ENCODE results near the gene NAT8L.

NAT8L gene

DNA sequence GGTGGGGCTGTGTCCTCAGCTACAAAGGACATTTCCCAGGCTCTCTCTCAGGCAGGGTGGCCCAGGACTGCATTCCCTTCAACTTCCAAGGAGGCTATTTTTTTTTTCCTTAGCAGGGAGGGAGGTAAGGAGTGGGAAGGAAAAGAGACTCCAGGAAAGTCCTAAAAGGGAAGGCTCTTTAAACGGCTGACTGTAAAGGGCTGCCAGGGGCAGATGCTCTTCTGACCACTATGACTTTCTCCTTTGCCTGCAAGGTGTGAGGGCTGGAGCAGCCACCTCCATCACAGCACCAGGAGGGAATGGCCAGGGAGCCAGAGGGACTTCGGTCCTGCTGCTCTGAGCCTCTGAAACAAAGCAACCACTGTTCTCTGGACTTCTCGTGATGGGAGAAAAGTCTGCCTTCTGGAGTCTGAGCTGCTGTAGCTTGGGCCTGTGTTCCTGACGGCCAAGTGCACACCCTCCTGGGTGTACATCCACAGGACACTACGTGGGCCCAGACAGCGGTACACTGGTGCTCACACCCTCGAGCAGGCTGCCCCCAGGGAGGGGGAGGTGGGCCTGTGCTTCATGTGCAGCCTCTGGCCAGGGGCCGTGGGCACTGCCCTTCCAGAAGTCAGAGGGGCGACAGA is 17.9 kb downstream of the NAT8L start:
- no peak for DNase-seq

DNA sequence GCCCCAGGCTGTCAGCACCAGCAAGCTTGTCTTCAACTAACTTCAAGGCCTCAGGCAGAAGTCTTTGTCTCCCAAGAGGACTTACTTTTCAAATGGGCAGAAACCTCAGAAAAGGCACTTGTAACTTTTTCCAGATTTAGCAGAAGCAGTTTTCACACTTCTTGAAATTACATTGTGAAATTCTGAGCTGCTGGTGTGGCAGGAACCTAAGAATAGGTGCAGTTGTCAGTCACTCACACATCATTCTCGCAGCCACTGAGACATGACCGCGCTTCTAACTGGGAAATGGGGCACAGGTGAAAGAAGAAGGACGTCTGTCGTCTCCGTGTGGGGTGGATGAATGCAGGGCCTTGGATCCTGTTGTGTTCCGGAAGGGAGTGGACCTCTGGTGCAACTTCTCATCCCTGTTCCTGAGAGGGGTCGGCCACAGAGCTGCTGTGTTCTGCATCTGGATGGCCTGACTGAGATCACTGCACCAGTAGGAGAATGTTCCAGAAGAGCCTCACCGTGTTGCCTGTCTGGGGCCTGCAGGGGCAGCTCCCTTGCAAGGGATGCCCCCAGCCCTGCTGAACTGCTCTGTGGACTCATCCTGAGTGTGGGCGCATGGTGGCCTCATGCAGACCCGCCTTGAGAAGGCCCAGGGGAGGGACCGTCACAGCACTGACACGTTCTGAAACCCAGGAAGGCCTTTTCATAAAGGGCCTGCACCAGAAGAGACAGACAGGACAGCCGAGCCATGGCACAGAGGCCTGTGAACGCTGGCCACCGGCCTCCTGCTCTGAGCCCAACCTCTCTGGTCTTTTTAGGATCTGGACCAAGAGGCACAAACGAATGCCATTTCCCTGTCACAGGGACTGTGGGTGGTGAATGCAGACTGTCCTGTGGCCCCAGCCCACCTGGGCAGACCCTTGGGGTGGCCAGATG is 18.7 kb downstream of the NAT8L start:
- no peak for DNase-seq

DNA sequence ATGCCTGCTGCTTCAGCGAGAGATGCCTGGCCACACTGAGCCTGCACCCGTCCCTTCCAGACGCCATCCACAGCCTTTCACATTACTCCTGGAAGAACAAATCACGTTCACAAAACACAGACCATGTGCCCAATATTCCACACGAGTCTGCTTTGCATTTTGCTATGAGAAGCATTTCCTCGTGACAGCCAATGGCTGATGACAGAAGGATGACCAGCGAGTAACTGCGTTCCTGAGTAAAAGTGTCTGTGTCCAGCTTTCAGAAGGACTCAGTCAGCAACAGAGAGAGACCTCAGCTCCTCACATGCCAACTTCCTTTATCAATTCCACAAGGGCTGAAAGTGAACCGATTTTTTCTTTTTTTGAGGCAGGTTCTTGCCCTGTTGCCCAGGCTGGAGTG is 19.5 kb downstream of the NAT8L start:
- no peak for DNase-seq

DNA sequence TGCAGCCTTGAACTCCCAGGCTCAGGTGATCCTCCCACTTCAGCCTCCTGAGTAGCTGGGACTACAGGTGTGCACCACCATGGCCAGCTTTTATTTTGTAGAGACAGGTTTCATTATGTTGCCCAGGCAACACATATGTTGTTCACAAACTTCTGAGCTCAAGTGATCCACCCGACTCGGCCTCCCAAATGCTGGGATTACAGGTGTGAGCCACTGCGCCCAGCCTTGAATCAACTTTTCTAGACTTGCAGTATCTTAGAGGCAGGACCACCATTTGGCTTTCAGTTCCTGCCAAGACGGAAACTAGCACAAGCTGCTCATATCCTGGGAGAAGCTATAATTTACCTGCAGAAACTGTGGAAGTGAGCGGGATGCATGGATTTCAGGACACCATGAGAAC is 19.9 kb downstream of the NAT8L start:
- DNase-seq: no peak

DNA sequence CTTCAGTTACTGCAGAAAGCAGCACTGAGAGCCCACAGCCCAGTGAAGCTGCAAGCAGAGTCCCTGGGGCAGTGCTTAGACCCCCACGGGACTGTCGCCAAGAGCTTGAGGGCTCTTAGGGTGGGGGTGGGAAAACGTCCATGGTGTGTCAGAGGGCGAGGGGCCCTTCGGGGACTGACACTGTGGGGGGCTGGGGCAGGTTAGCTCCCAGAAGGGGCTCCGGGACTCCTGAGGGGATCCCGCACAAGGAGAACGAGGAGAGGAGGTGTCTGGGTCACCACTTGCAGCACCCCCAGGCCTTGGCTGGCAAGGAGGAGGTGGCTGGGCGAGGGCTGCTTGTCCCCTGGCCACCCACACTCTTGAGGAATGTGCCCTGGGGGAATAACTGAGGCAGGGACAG is 20.8 kb downstream of the NAT8L start:
- no peak for DNase-seq

DNA sequence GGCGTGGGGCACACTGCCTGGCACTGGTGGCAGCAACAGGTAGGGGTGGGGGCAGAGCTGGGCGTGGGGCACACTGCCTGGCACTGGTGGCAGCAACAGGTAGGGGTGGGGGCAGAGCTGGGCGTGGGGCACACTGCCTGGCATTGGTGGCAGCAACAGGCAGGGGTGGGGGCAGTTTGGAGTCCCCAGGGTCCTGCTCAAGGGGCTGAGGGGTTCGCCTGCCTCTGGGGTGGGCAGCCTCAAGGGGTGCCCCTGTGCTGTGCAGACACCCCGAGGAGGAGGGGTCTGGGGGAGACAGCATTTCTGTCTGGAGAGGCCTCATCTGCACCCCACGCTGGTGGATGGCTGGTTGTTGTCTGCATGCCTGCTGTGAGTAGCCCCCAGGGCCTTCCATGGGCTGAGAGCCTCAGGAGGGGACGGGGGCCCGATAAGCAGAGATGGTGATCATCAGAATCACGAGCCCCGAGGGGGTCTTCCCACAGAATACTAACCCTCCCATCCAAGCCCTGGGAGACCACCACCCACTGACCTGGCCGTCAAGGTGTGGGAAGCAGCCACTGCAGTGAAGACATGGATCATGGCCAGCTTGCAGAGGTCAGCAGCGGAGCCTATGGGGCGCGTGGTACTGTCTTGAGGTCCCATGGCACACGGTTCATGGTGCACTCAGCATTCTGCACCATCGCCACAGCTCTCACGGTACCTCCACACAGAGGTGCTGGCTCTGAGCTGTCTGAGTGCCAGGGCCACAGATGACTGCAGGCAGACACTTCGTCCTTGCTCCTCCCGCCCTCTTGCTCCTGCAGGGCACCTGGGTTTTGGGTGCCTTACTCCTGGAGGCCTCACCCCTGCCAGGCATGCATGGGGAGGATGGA is 21.5 kb downstream of the NAT8L start:
- no peak for DNase-seq

DNA sequence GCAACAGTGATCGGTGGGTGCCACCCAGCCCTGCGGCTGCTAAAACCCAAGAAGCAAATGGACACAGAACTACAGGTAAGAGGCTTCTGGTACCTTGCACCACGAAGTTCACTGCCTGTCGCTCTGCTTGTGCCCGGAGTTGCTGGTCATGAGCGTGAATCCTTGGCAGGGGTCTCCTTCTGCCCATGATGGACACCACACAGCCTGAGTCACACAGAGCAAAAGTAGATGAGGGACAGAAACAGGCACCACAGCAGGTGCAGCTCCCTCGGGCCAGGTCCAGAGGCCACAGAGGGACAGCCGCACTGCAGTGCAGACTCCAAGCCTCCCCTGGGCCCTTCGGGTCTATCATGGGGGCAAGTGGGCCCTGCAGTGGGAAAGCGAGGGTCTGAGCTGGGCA is 22.4 kb downstream of the NAT8L start:
- DNase-seq: no peak

DNA sequence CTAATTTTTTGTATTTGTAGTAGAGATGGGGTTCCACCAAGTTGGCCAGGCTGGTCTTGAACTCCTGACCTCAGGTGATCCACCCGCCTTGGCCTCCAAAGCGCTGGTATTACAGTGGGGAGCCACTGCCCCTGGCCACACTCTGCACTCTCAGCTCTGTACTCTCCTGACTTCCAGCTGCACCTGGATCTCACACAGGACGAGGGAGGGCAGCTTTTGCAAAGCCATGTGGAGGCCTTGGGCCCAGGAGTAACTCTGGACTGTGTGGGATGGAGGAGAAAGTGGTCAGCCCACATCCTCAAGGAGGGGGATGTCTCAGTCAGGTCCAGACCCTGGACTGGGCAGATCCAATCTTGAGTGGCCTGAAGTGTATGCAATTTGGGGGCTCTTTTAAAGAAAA is 23.0 kb downstream of the NAT8L start:
- DNase-seq: no peak

DNA sequence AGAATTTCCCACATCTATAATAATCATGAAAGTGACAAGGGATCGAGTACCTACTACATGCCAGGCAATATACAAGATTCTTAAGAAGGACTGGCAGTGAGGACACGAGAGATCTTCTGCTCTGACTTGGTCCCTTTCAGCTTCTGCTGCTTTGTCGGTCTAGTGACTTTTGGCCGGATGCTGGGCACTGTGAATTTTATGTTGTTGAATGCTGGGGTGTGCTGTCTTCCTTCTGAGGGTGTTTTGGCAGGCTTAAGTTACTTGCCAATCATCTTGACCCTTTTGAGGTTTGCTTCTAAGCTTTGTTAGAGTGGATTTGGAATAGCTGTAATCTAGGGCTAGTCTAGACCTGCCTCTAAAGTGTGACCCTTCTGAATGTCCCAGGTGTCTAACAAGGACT is 23.5 kb downstream of the NAT8L start:
- DNase-seq: no peak

DNA sequence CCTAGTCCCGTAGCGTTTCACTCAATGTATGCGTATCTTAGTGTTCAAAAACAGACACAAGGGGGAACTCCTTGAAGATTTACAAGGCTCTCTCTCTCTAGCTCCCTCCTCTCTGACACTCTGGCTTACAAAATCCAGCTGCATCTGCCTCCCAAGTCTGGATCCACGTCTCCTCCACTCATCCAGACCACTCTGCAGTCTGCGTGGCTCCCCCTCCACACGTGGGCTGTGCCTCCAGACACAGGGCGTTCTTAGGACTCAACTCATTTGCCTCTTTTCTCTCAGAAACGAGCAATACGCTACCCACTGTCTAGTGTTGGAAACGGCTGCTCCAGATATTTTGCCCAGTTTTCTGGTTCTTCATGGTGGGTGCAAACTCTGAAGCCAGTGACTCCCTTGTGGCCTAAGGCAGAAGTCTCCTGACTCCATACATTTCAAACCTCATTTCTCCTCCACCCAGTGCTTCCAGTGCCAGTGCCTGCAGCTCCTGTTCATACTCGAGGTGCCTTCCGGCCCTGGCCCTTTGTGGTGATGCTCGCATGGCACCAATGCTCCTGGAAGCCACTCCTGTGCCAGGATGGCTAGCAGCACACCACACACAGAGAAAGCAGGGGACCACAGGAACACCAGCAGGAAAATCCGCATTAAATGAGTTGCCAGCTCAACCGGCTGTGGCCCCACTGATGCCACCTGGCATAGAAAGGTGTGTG is 24.1 kb downstream of the NAT8L start:
- DNase-seq: no peak

DNA sequence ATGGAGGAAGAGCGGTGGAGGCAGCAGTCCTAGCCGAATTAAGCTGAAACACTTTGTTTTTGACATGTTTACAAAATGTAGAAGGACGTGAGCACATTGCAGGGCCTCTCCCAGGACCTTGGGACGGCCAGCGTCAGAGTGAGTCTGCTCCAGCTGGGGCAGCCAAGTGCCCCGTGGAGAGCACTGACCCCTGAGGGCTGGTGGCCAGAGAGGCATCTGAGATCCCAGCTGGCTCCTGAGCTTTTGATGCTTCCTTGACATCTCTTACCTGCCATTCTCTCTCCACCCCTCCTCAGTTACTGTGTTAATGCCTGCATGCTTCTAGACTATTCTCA is 24.7 kb downstream of the NAT8L start:
- no peak for DNase-seq

DNA sequence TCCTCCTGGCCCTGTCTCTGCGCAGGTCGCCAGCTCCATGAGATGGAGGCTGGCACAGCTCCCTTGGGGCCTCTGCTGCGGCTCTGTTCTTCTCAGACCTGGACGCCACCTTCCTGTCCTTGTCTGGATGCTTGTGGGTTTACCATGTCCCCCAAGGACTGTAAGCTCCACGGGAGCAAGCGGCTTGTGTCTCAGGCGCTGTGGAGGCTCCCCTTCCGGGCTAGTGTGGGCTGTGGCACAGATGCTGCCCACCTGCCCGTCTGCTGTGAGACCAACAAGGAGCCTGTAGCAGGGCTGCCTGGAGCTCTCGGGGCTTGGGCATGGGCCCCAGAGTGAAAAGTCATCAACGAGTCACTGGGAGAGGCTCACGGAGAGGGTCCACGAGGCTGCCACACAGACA is 25.2 kb downstream of the NAT8L start:
- no peak for DNase-seq

DNA sequence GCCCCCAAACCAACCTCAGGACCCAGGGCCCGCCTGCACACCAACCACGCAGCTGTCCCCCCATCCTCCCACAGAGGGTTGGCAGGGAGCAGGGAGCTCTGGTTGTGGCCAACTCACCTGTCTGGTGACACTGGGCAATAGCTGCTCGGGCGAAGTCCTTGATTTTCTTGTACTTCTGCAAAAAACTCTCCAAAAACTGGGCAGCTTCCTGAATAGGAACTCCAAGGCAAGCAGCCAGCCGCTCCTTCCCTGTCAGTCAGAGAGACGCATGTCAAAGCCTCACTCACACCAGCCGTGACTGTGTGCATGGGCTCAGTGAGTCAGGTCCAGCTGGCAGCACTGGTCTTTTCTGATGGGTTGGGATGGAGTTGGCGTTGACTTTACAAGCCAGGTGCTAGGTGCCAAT is 26.4 kb downstream of the NAT8L start:
- DNase-seq: no peak

DNA sequence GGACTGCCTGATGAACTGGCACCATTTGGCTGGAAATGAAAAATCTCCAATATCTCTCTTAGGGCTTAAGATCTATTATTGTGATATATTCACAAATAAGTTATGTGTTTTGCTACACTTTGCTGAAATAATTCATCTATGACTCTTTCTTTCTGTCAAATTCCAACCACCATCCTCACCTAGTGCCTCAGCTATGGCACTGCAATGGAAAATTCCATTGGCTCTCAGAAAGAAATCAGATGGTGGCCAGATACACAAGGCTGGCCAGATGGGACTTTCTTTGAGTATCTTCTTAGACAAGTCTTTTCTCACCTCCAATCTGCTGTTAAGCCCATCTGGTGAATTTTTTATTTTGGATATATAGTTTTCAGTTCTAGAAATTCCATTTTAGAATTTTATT is 28.0 kb downstream of the NAT8L start:
- DNase-seq: no peak

DNA sequence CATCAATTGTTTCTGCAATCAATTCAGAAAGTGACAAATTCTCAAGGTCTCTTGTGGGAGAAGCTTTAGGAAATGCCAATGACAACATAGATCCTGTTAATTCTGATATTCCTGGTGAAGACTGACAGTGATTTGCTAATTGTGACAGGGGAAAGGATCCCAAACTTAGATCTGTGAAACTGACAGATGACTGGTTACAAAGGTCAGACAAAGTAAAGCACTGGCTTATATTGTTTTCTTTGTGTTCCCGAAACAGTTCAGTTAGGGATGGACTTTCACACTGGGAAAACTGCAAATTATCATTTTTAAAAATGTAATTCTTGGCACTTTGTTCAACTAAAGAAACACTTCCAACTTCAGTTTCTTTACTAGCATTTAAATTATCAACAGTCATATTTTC is 30.1 kb downstream of the NAT8L start:
- DNase-seq: no peak

DNA sequence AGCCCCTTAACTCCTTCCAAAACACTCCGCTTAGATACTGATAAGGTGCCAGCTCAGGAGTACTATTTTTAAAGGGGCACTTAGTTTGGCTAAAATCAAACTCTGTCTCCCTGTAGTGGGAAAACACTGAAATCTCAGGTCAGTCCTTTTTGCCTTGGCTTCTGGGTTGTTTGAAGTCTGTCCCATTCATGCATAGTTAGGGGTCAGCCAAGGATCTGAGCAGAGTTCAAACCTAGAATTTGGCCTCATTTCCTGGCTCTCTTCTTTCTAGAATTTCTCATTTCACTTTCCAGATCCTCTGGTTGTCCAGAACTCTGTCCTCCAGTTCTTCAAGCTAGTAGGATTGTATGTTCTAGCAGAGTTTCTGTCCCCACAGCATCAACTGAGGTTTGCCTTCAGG is 31.5 kb downstream of the NAT8L start:
- no peak for DNase-seq

DNA sequence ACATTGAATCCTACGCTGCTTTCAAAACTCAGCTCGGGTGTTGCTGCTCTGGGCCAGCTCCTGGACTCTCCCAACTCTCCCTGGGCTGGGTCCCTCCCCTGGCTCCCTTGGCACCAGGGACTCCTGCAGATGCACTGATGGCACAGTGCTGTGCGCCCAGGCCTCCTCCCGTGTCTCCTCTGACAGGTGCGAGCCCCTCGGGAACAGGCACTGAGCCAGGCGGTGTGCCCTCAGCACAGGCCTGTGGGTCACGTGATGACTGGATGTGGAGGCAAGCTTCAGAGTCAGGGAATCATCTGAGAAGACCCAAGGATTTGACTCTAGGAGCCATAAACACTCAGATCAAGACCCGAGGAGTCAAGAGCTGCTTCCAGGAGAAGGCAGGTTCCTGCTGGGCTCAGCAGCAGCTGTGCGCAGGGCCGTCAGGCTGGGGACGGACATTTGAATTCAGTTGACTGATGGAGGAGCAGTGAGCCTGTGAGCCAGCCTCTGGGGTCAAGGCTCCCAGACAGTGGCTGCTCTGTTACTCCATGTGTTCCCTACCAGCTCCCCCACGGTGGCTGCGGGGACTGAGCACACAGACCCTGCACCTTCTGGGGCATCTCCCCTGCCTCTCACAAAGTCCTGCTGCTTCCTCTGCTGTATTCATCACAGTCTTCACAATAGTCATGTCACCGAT is 33.0 kb downstream of the NAT8L start:
- DNase-seq: peak in 1 of 2 experiments; percentile 10

DNA sequence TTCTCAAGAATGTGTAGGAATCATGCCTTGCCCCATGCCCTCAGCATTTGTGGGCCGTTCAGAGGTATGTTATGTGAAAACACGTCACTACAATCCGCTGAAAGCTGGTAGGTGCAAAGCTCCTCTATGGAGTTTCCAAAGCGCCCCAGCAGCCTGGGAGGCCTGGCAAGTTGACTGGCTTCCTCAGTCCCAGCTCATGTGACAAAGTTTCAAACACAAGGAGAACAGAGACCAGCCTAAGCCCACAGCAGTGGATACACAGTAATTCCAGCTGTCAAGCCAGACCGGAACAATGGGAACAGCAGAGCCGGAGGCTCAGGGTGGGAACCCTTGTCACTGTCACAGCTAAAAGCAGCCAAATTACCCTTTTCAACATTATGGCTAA is 33.5 kb downstream of the NAT8L start:
- no peak for DNase-seq

DNA sequence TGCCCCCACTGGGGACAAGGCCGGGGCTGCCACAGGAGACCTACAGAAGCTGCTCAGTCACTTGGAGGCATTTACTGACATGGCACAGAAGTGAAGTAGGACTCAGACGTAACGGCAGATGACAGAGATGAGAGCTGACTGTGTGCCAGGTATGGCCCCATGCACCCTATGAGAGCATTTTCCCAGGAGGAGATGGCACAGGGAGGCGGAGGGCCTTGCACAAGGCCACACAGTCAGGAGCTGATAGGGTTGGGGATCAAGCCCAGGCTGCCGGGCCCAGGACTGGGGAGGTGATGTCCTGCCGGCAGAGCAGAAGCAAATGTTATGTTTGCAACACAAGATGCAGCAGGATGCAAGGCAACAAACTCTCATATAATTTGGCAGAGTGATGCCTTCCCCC is 34.1 kb downstream of the NAT8L start:
- no peak for DNase-seq

DNA sequence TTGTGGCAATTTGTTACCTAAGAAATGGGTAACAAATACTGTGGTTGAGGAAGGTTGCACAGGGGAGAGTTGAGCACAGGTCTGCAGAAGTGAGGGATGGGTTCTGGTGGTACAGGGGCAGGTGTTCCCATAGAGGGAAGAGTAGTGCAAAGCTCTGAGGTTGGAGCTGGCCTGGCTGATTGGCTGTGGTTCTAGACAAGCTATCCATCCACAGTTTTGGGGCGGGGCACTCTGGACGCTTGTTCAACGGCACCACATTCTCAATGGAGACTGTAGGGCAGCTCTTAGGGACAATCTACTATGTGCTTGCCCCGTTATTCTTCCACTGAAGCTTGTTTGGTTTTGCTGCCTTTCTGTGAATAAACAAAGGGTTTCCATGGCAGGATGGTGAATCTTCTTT is 35.4 kb downstream of the NAT8L start:
- DNase-seq: no peak

DNA sequence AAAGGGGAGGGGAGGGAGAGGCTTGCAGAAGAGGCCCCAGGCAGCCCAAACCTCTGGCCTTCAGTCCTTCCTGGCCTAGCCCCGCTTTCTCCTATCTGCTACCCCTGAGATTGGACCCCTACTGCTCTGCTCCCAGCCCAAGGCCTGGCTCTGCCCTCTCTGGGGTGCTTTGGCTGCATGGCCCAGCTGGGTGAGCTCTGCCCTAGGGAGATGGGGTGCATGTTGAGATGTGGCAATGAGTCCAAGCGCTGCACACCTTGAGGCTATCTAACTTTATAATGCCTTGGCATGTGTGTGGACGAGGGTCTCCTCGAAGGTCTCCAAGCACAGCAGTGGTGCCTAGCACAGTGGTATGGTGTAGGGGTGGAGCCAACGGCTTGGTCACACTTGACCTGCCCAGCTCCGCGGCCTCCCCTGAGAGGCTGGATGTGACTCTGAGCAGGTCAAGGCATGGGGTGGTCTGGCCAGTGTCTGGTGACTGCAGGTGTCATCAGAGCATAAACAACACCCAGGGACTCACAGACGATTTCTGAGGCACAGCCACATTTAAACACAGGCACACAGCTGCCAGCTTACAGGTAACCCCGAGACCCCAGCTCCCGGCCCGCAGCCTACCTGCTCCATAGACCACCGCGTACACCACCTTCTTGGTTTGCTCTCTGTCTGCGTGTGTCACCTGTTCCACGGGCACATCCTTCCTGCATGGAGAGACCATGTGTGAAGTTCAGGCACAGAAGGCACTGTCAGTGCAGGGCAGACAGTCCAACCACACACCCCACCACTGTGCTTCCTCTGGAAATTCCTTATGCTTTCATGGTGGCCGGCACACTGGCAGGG is 36.3 kb downstream of the NAT8L start:
- DNase-seq: no peak
